ENCODE data around the gene EYS.

- TF ChIP-seq TAF1 (conservative IDR thresholded peaks at IDR 0.05) = no peak
- TF ChIP-seq, protein P1, sequence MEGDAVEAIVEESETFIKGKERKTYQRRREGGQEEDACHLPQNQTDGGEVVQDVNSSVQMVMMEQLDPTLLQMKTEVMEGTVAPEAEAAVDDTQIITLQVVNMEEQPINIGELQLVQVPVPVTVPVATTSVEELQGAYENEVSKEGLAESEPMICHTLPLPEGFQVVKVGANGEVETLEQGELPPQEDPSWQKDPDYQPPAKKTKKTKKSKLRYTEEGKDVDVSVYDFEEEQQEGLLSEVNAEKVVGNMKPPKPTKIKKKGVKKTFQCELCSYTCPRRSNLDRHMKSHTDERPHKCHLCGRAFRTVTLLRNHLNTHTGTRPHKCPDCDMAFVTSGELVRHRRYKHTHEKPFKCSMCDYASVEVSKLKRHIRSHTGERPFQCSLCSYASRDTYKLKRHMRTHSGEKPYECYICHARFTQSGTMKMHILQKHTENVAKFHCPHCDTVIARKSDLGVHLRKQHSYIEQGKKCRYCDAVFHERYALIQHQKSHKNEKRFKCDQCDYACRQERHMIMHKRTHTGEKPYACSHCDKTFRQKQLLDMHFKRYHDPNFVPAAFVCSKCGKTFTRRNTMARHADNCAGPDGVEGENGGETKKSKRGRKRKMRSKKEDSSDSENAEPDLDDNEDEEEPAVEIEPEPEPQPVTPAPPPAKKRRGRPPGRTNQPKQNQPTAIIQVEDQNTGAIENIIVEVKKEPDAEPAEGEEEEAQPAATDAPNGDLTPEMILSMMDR (IDR thresholded peaks at IDR 0.05; ENCODE audit: low read depth, low read length, missing input control) = no peak
- TF ChIP-seq, protein P2, sequence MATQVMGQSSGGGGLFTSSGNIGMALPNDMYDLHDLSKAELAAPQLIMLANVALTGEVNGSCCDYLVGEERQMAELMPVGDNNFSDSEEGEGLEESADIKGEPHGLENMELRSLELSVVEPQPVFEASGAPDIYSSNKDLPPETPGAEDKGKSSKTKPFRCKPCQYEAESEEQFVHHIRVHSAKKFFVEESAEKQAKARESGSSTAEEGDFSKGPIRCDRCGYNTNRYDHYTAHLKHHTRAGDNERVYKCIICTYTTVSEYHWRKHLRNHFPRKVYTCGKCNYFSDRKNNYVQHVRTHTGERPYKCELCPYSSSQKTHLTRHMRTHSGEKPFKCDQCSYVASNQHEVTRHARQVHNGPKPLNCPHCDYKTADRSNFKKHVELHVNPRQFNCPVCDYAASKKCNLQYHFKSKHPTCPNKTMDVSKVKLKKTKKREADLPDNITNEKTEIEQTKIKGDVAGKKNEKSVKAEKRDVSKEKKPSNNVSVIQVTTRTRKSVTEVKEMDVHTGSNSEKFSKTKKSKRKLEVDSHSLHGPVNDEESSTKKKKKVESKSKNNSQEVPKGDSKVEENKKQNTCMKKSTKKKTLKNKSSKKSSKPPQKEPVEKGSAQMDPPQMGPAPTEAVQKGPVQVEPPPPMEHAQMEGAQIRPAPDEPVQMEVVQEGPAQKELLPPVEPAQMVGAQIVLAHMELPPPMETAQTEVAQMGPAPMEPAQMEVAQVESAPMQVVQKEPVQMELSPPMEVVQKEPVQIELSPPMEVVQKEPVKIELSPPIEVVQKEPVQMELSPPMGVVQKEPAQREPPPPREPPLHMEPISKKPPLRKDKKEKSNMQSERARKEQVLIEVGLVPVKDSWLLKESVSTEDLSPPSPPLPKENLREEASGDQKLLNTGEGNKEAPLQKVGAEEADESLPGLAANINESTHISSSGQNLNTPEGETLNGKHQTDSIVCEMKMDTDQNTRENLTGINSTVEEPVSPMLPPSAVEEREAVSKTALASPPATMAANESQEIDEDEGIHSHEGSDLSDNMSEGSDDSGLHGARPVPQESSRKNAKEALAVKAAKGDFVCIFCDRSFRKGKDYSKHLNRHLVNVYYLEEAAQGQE (IDR thresholded peaks at IDR 0.05) = no peak
- no peak for TF ChIP-seq SP1 (IDR thresholded peaks at IDR 0.05)
Measured at GRCh38 chr6:64326939-64327338, 1380.1 kb downstream of the EYS start.
